ENCODE measurements around the gene KCNQ2.

KCNQ2 gene

DNA sequence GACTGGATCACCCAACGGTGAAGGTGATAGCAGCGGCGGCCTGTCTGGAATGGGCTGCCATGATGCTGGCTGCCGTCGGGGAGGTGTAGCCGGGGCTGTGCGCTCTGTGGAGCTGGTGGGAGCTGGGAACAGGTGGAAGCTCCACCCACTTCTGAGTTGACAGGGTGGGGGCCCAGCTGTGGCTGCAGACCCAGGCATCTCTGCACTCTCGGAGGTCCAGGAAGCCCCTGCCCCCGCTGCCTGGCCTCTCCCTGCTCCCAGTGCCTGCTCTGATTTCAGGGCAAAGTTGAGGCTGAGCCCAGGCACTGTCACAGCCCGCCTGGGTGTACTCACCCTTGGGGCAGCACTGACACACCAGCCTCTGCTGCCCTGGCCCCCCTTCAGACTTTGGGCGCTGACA is 93.2 kb downstream of the KCNQ2 start:
- no peak for DNase-seq

DNA sequence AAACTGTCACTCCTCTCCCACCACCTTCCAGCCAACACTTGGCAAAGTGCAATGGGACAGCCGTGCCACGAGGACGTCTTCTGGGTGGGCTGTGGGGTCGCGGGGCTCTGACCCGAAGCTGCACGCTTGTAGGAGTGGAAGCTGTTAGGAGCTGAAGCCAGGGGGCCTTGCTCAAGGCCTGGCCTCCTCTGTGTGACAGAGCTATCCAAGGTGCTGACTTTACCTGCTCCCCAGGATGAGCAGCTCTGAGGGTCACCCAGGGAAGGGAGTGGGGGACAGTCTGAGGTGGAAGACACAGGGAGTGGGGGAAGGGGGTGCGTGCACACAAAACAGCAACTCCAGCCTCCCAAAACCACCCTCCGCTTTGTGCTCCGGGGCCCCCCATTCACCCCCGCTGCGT is 93.8 kb downstream of the KCNQ2 start:
- no peak for DNase-seq

DNA sequence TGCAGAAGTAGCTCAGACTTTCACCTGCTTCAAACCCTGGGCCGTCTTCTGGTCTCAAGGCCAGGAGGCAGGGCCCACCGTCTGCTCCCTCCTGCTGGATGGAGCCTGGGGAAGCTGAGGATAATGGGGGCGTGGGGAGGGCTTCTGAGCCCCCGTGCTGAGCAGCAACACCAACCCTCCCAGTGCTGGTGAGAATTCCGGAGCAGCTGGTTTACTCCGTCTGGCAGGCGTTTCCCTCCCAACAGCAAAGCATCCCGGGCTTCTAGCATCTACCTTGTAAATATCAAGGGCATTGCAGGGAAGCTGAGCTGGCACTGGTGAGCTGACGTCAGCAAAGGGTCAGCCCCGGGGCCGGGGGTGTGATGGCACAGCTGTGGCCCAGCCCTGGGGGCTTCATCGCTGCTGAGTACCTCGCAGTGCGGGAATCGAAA is 94.5 kb downstream of the KCNQ2 start:
- DNase-seq, result no peak

DNA sequence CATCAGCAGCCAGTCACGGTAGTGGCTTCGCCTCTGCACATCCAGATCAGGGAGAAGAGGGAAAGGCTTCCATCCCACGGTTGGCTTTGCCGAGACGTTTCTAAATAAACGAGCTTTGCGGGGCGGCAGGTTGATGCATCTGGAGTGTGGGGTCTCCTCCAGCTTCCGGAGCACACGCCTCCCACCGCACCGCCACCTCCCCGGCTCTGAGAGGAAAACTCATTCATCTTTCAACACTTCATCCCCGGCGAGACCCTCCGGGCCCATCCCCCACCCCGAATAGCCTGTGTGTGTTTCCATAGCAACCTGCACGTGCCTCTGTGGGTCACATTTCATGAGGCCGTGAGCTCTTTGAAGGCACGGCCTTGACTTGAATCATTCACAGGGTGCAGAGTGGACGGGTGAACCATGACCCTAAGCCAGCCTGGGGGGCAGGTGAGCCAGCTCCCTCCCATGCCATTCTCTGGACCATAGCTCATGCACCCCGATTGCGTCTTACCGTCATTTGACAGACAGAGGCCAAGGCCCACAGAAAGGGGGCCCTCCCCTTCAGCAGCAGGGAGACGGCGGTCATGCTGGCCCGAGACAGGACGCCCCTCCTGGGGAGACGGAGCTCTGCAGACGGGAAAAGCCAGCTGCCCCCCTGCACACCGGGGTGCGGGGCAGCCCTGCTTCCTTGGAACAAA is 95.1 kb downstream of the KCNQ2 start:
- DNase-seq, result no peak

DNA sequence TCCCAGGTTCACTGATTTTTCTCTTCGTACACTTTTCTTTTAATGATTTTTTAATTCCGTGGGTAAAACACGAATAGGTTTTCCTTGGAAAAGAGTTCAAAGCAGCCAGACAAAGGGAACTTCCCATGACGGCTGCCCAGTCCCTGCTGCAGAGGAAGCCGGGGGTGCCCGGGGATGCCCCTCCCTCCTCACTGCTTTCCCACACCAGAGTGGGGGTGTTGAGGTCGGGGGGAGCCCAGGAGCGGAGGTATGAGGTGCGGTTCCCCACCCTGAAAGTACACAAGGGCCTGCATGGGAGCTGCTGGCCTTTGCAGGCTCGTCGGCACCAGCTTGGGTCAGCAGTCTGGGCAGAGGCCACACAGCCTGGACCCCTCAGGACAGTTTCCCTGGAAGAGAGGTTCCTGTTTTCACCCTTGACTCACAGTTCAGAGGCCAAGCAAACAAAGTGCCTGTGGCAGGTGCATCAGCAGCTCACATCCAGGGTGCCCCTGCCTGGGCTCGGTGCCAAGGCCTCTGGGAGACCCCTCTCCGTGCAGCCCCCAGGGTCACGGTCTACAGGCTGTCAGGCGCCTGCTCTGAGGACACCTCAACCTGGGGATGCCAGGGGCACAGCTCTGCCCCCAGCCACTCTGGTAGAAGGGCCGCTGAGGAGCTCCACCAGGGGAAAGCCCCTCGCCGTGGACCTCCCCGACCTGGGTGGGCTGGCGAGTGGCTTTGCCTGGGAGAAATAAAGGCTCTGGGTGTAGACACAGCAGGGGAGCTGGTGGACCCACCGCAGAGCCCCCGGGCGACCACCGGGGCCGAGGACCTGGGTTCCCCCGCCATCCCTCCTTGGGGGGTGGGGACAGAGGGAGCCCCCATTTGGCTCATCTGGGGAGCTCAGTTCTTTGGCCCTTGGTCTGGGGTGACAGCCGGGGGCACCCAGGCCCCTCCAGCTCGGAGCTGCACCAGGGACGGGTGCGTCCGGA is 95.9 kb downstream of the KCNQ2 start:
- no peak for DNase-seq

DNA sequence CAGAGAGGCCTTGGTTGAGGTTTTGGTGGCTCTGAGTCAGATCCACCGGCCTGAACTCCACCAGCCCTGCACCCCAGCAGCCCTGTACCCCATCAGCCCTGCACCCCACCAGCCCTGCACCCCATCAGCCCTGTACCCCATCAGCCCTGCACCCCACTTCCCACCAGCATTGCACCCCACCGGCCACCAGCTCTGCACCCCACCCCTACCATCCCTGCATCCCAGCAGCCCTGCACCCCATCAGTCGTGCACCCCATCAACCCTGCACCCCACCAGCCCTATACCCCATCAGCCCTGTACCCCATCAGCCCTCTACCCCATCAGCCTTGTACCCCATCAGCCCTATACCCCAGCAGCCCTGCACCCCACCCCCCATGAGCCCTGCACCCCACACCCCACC is 97.0 kb downstream of the KCNQ2 start:
- DNase-seq, result no peak

DNA sequence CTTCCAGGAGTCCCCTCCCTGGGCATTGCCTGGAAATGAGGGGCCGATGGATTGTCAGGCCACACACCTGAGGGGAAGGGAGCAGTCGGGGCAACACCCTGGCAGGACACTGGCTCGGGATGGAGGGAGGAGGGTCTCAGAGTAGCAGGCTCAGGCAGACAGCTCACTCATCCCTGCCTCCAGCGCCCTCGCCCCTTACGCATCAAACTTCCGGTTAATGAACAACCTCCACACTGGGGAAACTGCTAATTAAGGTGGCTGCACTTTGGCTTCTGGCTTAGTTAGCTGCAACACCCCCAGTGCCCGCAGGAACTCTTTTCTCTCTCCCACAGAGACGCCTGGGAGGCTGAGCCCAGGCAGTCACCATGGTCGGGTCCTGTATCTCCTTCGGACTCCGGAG is 98.0 kb downstream of the KCNQ2 start:
- DNase-seq, result no peak

DNA sequence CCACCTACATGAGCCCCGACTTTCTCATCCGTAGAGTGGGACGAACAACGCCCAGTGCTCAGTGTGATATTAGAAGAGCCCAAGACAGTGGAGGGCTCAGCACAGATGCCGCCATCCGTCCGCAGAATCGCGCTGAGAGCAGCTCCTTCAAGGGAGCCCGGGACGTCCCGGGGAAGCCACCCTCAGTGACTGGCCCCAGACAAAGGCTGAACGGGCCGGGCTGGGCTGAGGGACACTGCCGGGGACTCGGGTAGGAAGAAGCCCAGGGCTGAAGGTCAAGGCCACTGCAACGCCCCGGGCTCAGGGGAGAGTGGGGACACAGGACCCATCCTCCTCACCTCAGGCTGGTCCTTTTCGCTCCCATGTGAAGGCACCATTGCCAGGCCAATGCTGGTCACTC is 98.5 kb downstream of the KCNQ2 start:
- DNase-seq, result no peak

DNA sequence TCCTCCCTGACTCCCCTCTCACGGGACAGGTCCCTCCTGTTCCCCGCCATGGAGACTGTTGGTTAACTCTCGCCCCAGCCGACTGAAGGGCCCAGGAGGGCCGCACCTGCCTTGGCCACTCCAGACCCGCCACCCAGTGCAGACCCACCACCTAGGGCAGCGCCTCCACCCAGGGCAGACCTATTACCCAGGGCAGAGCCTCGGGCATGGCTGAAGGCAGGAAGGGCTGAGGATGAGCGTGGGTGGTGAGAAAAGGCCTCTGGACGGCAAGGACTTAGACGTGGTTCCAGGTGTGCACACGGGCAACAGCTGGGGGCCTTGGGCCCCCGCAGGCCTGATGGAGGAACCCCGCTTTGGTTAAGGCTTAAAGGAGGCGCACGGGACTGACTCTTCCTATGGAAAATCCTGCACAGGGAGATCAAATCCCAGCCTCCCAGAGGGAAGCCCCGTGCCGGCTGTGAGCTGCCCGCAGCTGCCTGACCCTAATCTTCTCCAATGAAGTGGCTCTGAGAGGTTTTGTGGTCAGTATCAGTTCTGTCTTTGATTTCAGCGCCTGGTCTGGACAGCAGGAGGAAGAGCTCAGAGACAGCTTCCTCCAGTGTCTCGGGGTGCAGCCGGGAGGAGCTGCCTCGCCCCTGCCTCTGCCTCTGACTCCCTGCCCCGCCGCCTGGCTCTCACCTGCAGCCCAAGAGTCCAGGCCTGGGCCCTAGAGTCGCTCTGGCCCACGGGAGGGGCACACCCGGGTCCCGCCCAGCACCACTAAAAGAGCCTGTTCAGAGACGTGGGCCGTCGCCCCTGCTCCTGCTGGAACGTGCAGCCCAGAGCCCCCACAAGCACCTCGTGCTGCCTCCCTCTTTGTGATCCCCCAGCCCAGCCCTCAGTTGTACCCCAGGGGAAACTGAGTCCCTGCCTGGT is 99.2 kb downstream of the KCNQ2 start:
- DNase-seq, result no peak

DNA sequence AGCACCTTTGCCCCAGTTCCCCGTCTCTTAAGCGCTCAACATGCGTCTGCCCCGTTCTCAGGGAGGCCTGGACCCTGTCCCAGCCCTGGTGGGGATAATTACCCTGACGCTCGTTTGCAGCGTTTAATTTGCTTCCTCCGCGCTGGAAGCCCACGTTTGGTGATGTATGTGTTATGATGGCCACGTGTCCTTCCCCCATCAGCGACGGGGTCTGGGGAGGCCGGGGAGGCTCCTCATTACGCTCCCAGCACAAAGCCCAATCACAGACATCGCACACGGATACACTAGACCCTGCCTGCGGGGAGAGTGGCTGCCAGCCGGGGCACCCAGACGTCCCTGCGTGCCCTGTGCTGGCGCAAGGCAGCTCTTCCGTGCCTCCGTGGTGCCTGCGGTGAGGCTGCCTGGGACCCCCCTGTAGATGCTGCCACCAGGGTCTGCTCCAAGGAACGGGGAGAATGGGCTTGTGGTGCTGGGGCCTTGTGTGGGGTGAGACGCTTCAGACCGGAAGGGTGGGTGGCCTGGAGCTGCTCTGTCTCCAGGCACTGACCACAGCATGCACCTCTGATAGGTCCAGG is 101.1 kb downstream of the KCNQ2 start:
- DNase-seq, result no peak

DNA sequence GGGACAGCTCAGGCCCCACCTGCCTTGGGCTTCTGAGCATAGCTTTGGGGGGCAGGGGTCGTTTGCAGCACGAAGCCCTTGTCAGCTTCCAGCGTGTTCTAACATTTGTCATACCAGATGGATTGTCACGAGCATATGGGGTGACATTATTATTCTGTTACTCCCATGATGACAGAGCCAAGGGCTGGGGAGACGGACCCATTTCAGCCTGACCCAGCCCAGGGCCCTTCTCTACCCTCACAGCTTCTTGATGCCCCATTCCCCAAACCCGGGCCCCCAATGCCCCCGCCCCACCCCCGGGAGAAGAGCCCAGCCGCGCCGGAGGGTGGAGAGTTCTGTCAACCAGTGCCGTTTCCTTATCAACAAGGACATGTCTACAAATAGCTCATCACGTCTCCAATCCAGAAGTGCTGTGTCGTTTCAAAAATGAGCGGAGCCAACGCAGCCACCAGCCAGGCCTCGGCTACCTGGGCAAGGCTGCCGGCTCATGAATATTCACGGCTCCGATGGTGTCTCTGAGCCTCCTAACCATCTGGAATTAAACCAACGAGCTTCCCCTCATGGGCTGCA is 101.8 kb downstream of the KCNQ2 start:
- no peak for DNase-seq

DNA sequence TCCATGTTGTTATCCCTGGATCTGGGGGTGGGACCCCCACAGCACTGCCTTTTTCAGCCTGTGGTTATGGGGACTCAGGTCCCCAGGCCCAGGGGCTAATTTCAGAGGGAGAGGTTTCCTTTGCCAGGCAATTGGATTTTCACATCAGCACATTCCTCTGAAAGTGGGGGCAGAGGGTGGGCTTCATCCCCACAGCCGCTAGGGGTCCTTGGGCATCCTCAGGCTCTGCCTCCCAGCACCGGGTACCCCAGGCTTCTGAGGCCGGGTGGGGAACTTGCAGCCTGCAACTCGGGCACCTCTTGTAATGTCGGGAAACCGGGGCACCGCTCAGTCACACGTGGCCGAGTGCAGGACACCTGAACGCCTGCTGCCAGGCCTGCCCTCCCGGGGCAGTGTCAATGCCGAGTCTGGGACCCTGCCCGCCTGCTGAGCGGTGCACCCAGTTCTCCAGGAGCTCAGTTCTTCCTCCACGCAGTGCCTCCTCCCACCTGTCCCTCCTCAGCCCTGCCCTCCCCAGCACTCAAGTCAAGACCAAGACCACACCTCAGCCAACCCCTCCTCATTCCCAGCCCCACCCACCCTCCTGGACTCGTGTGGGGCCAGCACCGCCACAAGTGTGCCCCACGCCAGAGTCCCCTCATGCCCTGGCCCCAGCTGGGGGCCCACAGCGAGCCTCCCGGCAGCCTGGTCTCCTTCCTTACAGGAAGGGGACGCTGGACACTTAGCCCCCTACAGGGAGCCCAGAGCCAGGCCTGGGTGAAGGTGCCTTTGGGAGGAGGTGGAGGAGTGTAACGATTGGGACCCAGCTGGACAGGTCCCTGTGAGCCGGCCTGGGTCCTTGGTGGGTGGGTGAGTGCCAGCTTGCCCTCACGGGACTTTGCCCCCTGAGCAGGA is 102.5 kb downstream of the KCNQ2 start:
- no peak for DNase-seq

DNA sequence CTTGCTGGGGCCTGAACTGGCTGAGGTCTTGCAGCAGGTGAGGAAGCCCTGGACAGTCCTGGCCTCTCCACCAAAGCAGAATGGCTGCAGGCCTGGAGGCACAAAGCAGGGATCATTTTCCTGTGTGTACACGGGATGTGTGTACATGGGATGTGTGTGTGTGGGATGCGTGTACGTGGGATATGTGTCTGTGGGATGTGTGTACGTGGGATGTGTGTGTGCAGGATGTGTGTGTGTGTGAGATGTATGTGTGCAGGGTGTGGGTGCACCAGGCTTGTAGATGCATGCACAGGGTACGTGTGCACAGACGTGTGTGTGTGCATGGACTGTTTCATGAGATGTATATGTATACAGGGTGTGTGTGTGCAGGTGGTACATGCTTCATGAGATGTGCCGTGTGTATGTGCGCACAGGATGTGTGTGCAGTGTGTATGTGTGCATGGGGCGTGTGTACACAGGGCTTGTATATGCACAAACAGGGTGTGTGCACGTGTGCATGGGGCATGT is 103.4 kb downstream of the KCNQ2 start:
- DNase-seq, result no peak

DNA sequence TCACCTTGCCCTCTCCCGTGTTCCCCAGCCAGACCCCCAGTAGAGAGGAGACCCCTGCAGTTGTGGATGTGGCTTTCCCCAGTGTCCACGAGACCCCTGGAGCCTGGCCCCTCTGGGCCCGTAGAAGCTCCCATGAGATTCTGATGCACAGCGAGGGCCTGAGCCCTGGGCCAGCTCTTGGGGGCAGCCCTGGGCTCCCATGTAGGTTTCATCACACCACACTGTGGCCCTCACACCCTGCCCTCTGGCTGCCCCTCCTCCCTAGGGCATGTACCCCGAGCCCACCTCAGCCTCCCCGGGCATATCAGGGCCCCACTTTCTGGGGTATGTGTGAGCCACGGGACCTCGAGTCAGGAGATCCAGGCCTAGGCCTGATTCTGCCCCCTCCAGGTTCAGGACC is 104.3 kb downstream of the KCNQ2 start:
- DNase-seq, result no peak

DNA sequence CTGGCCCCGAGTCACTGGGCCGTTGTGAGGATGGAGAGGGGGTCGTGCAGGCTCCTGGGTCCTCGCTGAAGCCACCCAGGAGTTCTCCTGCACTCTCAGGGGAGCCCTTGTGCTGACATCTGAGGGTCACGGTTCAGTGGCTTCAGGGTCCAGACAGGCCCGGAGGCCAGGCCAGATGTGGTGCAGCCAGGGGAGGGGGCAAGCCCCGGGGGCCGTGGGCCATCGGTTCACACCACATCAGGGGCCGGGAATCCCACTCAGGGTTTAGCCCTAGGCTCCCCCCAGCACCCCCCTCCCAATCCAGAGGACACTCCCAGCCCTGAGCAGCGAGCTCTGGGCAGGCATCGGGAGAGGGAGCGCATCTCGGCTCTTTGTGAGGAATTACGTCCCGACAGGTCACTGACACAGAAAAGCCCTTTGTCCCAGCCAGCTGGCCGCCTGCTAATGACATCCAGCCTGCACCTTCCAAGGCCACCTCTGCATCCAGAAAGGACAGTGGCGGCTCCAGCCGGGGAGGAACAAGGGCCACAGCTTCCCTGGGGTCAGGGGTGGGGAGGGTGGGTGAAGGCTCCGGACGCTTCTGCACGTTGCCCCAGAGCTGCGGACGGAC is 104.9 kb downstream of the KCNQ2 start:
- DNase-seq, result no peak

DNA sequence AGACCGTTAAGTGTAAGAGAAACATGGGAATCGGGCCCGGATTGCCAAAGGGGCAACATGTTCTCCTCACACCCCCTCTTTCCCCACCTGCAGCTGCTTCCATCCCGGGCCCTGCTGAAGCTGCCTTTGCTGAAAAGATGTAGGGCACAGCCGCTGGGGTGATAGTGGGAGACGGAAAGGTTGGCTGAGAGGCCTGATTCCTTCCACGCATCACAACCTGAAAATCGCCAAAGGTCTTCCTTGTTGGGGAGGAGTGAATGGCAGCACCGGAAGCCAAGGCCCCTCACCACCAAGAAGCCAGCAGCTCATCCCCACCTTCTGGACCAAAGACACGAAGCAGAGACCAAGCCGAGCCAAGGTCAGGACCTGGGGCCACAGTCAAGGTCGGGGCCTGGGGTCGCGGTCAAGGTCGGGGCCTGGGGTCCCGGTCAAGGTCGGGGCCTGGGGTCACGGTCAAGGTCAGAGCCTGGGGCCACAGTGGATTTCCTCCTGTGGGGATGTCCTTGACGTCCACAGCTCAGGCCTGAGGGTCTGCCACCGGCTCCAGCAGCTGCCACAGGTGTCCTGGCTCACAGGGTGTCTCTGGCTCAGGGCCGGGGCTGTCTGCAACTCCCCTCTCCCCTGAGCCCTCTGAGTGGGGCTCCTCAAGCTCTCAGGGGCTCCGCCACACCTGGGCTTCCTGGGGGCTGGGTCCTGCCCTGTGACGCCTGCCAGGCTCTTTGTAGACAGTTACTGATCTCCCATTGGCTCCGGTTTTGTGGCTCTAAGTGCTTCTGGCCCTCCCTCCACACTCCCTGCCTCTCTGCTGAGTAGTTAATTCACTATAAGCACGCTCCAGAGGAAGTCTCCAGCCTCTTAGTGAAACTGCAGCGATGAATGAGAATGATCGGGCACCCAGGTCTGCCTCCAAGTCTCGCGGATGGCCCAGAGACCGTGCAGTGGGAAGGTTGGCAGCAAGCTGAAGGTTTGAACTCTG is 105.8 kb downstream of the KCNQ2 start:
- DNase-seq, result no peak

DNA sequence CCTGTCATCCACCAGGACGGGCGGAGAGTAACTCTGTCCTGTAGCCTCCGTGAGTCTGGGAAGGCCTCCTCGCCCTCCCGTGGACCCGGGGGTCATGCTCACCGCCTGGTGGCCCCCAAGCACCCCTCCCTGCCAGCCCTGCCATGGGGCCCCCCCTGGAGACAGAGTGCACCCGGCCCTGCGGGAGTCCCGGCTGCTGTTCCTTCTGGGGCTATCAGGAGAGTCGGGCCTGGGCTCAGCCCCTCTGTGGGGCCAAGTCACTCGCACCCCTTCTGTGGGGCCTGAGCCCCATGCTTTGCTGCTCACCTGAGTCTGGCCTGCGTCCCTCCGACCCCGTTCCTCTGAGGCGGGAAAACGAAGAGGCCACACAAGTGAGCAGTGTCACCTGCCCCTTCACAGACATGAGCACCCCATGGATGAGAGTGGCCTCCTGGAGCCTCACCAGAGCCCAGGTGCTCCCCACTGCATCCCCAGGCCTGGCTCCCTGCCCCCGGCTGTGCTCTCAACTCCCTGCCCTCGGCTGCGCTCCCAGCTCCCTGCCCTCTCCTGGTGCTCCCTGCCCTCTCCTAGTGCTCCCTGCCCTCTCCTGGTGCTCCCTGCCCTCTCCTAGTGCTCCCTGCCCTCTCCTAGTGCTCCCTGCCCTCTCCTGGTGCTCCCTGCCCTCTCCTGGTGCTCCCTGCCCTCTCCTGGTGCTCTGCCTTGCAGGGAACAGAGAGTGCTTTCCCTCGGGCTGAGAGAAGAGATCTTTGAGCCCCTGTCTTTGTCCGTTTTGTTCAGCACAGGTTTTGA is 106.7 kb downstream of the KCNQ2 start:
- DNase-seq, result no peak

DNA sequence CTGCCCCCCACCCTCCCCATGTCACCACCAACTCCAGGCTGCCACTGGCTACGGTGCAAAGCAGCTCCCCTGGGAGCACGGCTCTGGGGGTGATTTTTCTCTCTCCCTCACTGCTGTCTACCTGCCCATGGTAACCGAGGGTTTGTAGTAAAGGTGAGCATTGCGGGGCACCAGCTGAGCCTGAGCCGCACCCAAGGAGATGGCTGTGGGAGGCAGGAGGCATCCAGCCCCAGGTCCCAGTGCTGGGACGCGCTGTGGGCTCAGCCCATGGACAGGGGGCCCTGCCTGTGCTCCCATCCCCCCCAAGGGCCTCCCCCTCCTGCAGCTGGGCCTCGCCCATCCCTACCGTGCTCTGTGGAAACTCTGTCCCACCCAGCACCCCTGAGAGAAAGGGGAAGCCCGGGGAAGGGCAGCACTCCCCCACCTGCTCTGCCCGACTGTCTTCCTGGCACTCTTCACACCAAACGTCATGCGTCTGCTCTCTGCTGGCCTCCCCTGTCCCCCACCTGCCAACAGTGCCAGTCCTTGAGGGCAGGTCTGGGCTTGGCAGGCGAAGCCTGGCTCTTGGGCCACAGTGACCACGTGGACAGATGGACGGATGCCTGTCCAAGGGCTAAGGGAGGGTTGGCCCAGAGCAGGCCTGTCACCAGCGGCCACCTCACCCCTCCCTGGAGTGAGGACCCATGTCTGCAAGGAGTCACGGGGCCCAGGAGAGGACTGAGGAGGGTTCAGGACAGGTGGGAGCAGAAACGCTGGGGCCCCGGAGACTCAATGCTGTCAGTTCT is 107.5 kb downstream of the KCNQ2 start:
- no peak for DNase-seq
